ENCODE results near the gene DKK2. TPM values are rescaled to one million over a fixed set of nuclear protein-coding genes. Genes with fewer than 3 reads are reported as not detected.

DKK2 gene
- total RNA-seq, 1 donor from 2014 or later, result 3.3 TPM

DNA sequence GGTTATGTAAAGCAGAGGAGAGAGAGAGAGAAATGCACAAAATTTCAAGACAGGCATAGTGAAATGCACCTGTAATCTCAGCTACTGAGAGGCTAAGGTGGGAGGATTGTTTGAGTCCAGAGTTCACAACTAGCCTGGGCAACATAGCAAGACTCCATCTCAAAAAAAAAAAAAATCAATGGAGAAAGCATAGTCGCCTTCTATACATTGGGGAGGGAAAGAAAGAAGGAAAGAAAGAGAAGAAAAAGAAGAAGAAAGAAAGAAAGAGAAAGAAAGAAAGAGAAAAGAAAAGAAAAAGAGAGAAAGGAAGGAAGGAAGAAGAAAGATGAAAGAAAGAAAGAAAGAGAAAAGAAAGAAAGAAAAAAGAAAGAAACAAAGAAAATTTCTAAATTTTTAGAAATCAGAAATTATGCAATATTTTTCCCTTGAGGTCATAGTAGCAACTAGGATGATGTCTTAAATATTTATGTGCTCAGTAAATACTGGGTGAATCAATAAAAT is 53.4 kb downstream of the DKK2 start:
- Histone ChIP-seq H3K36me3 (ENCODE audit: insufficient read depth, low read length) (no peaks in the 10 kb centered on the region), H3K9me3 (ENCODE audit: insufficient read depth, low read depth, low read length) (no peaks in the 10 kb centered on the region), H3K27ac (ENCODE audit: low read depth, low read length) (no peak overlapping the region), H3K4me2 (ENCODE audit: low read length) (no peak overlapping the region), H3K79me2 (ENCODE audit: insufficient read depth, low read length) (no peaks in the 10 kb centered on the region), H3K9ac (ENCODE audit: low read length) (no peak overlapping the region), H2AFZ (ENCODE audit: low read depth, low read length) (no peak overlapping the region), H3K4me1 (ENCODE audit: insufficient read depth, low read length) (no peaks in the 10 kb centered on the region), H3K27me3 (ENCODE audit: insufficient read depth, low read length) (no peaks in the 10 kb centered on the region), H4K20me1 (ENCODE audit: insufficient read depth, low read length) (no peaks in the 10 kb centered on the region), H3K4me3 (ENCODE audit: insufficient read depth, low read depth, low read length) (no peak overlapping the region)
- no peak overlapping the region for H3K4me3 Mint-ChIP-seq (ENCODE audit: unreplicated experiment)
- H3K9me3 Mint-ChIP-seq (ENCODE audit: unreplicated experiment), result no peaks in the 10 kb centered on the region
- H3K27ac Mint-ChIP-seq (ENCODE audit: unreplicated experiment), result no peak overlapping the region
- H3K4me1 Mint-ChIP-seq (ENCODE audit: low read depth, unreplicated experiment), result no peaks in the 10 kb centered on the region
- no peak for DNase-seq (ENCODE audit: low read depth)
- FAIRE-seq, result no peak
- no peaks in the 10 kb centered on the region for H3K27me3 Mint-ChIP-seq (ENCODE audit: low read depth, unreplicated experiment)
- TF ChIP-seq EZH2 (IDR thresholded peaks at IDR 0.05; ENCODE audit: insufficient read depth, low read length), result no peak
- TF ChIP-seq, protein P1, sequence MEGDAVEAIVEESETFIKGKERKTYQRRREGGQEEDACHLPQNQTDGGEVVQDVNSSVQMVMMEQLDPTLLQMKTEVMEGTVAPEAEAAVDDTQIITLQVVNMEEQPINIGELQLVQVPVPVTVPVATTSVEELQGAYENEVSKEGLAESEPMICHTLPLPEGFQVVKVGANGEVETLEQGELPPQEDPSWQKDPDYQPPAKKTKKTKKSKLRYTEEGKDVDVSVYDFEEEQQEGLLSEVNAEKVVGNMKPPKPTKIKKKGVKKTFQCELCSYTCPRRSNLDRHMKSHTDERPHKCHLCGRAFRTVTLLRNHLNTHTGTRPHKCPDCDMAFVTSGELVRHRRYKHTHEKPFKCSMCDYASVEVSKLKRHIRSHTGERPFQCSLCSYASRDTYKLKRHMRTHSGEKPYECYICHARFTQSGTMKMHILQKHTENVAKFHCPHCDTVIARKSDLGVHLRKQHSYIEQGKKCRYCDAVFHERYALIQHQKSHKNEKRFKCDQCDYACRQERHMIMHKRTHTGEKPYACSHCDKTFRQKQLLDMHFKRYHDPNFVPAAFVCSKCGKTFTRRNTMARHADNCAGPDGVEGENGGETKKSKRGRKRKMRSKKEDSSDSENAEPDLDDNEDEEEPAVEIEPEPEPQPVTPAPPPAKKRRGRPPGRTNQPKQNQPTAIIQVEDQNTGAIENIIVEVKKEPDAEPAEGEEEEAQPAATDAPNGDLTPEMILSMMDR (IDR thresholded peaks at IDR 0.05; ENCODE audit: insufficient read depth, low read depth, low read length), result no peak
- no peaks in the 10 kb centered on the region for H3K36me3 Mint-ChIP-seq (ENCODE audit: low read depth, unreplicated experiment)

DNA sequence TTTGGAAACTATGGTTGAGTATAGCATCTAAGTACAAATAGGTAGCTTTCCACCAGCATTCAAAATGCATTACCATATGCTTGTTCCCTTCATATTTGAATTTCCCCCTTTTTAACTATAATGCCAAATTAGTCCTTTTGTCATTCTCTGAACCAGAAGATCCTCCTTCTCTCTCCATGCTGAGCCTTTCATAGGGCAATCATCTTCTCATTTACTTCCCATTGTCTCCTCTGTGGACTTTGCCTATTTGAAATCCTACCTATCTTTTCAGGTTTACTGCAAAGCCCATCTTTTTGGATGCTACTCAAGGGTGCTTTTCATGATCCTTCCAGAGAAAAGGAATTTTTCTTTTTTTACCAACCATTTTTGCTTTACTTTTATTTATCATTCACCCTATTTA is 54.7 kb downstream of the DKK2 start:
- FAIRE-seq (no peak), DNase-seq (ENCODE audit: low read depth) (no peak)
- no peak for TF ChIP-seq EZH2 (IDR thresholded peaks at IDR 0.05; ENCODE audit: insufficient read depth, low read length)
- TF ChIP-seq, protein P1 (IDR thresholded peaks at IDR 0.05; ENCODE audit: insufficient read depth, low read depth, low read length), result no peak
- H4K20me1 ChIP-seq (ENCODE audit: insufficient read depth, low read length), result no peaks in the 10 kb centered on the region
- no peaks in the 10 kb centered on the region for H3K36me3 Mint-ChIP-seq (ENCODE audit: low read depth, unreplicated experiment)
- no peaks in the 10 kb centered on the region for H3K27me3 ChIP-seq (ENCODE audit: insufficient read depth, low read length)
- H3K36me3 ChIP-seq (ENCODE audit: insufficient read depth, low read length), result no peaks in the 10 kb centered on the region
- H3K4me2 ChIP-seq (ENCODE audit: low read length), result no peak overlapping the region
- no peaks in the 10 kb centered on the region for H3K9me3 Mint-ChIP-seq (ENCODE audit: unreplicated experiment)
- H3K27ac ChIP-seq (ENCODE audit: low read depth, low read length), result no peak overlapping the region
- no peaks in the 10 kb centered on the region for H3K4me1 Mint-ChIP-seq (ENCODE audit: low read depth, unreplicated experiment)
- H3K27me3 Mint-ChIP-seq (ENCODE audit: low read depth, unreplicated experiment), result no peaks in the 10 kb centered on the region
- no peak overlapping the region for H3K27ac Mint-ChIP-seq (ENCODE audit: unreplicated experiment)
- no peaks in the 10 kb centered on the region for H3K4me1 ChIP-seq (ENCODE audit: insufficient read depth, low read length)
- H3K4me3 ChIP-seq (ENCODE audit: insufficient read depth, low read depth, low read length), result no peak overlapping the region
- no peaks in the 10 kb centered on the region for H3K9me3 ChIP-seq (ENCODE audit: insufficient read depth, low read depth, low read length)
- H3K4me3 Mint-ChIP-seq (ENCODE audit: unreplicated experiment), result no peak overlapping the region
- no peak overlapping the region for H2AFZ ChIP-seq (ENCODE audit: low read depth, low read length)
- H3K79me2 ChIP-seq (ENCODE audit: insufficient read depth, low read length), result no peaks in the 10 kb centered on the region
- no peak overlapping the region for H3K9ac ChIP-seq (ENCODE audit: low read length)

DNA sequence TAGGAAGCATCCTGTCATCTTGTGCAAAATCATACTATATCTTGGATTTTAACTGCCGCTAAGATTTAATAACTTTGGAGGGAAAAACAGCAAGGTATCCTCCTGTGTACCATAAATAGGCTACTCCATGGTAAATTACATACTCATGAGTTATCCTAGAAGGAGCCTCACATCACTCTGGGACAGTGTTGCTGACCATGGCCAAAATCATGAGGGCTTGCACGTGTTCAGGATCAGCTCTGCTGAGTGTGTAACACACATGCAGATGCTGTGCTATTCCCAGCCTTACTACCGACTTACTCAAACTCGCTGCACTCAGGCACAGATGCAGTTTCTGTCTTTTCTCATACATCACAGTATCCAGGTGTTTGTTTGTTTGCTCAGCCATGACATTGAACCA is 56.6 kb downstream of the DKK2 start:
- H3K27me3 ChIP-seq (ENCODE audit: insufficient read depth, low read length), result no peaks in the 10 kb centered on the region
- Mint-ChIP-seq H3K36me3 (ENCODE audit: low read depth, unreplicated experiment) (no peaks in the 10 kb centered on the region), H3K4me1 (ENCODE audit: low read depth, unreplicated experiment) (no peaks in the 10 kb centered on the region), H3K27ac (ENCODE audit: unreplicated experiment) (no peak overlapping the region), H3K9me3 (ENCODE audit: unreplicated experiment) (peaks cover 2% of the 10 kb centered on the region), H3K4me3 (ENCODE audit: unreplicated experiment) (no peak overlapping the region), H3K27me3 (ENCODE audit: low read depth, unreplicated experiment) (no peaks in the 10 kb centered on the region)
- H2AFZ ChIP-seq (ENCODE audit: low read depth, low read length), result no peak overlapping the region
- TF ChIP-seq EZH2 (IDR thresholded peaks at IDR 0.05; ENCODE audit: insufficient read depth, low read length), result no peak
- TF ChIP-seq, protein P1 (IDR thresholded peaks at IDR 0.05; ENCODE audit: insufficient read depth, low read depth, low read length), result no peak
- H4K20me1 ChIP-seq (ENCODE audit: insufficient read depth, low read length), result no peaks in the 10 kb centered on the region
- DNase-seq (ENCODE audit: low read depth), result no peak
- H3K9ac ChIP-seq (ENCODE audit: low read length), result no peak overlapping the region
- H3K27ac ChIP-seq (ENCODE audit: low read depth, low read length), result no peak overlapping the region
- no peaks in the 10 kb centered on the region for H3K36me3 ChIP-seq (ENCODE audit: insufficient read depth, low read length)
- no peaks in the 10 kb centered on the region for H3K9me3 ChIP-seq (ENCODE audit: insufficient read depth, low read depth, low read length)
- H3K4me2 ChIP-seq (ENCODE audit: low read length), result no peak overlapping the region
- H3K4me3 ChIP-seq (ENCODE audit: insufficient read depth, low read depth, low read length), result no peak overlapping the region
- H3K79me2 ChIP-seq (ENCODE audit: insufficient read depth, low read length), result no peaks in the 10 kb centered on the region
- H3K4me1 ChIP-seq (ENCODE audit: insufficient read depth, low read length), result no peaks in the 10 kb centered on the region
- no peak for FAIRE-seq

Data from astrocyte (in vitro differentiated cells and primary cell).